Sigmoid colon (tissue), 4 donors: ENCODE results near the gene TICAM2.

Source experiments
- CTCF ChIP-seq, 4 experiments: fragments of 450-650 bp in 3 of 4; fragments of 200-600 bp in 1 of 4; IDR thresholded peaks; one replicate each; pipeline ENCODE4 v1.5.1; 2016 to 2019; ENCODE audit warnings: antibody characterized with exemption in 4 of 4, mild to moderate bottlenecking in 3 of 4, moderate library complexity in 2 of 4
- EP300 ChIP-seq, 4 donors: sonication (generic); formaldehyde crosslinking; IDR thresholded peaks; one replicate each; pipeline ENCODE4 v1.6.1; 2017; ENCODE audit warnings: antibody characterized with exemption in 4 of 4
- POLR2A ChIP-seq, 2 donors: fragments of 450-650 bp; IDR thresholded peaks; one replicate each; pipeline ENCODE4 v1.6.1; 2016; ENCODE audit warnings: antibody characterized with exemption in 2 of 2, mild to moderate bottlenecking in 2 of 2, moderate library complexity in 2 of 2
- POLR2AphosphoS5 ChIP-seq, 4 donors: sonication (generic); formaldehyde crosslinking; IDR thresholded peaks; one replicate each; pipeline ENCODE4 v1.6.1; 2017; ENCODE audit warnings: antibody characterized with exemption in 4 of 4

- TF ChIP-seq CTCF (IDR thresholded peaks at IDR 0.05) (no peak), POLR2A (IDR thresholded peaks at IDR 0.05) (no peak), POLR2AphosphoS5 (IDR thresholded peaks at IDR 0.05) (no peak), EP300 (IDR thresholded peaks at IDR 0.05) (no peak)
Observed at GRCh38 chr5:115542086-115542485, 60.2 kb downstream of the TICAM2 start.
